ENCODE data around the gene NEURL1B. TPM values are rescaled to one million over a fixed set of nuclear protein-coding genes. Genes with fewer than 3 reads are reported as not detected.
"Not testable (repeated sequence)": the region's sequence is repeated elsewhere in the genome, so short reads cannot be mapped to it uniquely, and the experiment has no call there.

NEURL1B gene
- total RNA-seq, 2 donors from 2014 or later, result 17.3 to 17.6 TPM

DNA sequence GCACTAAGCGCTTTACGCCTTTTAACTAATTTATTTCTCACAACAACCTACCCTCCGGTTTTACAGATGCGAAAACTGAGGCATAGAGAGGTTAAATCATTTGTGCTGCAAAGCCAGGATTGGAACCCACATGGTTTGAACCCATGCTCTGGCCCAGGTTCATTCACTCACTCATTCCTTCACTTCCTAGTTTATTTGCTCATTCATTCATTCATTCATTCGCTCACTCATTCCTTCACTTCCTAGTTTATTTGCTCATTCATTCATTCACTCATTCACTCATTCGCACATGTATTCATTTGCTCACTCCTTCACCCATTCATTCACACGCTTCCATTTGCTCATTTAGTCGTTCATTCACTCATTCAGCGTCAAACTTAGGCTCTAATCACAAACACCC, 29.4 kb downstream of the NEURL1B start:
- Histone ChIP-seq H3K9me3 (no peaks in the 10 kb centered on the region), H3K36me3 (no peaks in the 10 kb centered on the region), H3K4me3 (no peak overlapping the region), H3K27ac (no peak overlapping the region), H3K4me1 (ENCODE audit: control insufficient read depth in 1 of 2, low read depth in 2 of 2) (peaks cover 0 to 7% of the 10 kb centered on the region in 2 donors), H3K27me3 (replicated peaks; ENCODE audit: insufficient read depth) (no peaks in the 10 kb centered on the region)
- ATAC-seq (ENCODE audit: insufficient number of reproducible peaks, low FRiP score, low read depth) (no peak), DNase-seq (ENCODE audit: low spot score) (no peak)
- TF ChIP-seq, protein P1, sequence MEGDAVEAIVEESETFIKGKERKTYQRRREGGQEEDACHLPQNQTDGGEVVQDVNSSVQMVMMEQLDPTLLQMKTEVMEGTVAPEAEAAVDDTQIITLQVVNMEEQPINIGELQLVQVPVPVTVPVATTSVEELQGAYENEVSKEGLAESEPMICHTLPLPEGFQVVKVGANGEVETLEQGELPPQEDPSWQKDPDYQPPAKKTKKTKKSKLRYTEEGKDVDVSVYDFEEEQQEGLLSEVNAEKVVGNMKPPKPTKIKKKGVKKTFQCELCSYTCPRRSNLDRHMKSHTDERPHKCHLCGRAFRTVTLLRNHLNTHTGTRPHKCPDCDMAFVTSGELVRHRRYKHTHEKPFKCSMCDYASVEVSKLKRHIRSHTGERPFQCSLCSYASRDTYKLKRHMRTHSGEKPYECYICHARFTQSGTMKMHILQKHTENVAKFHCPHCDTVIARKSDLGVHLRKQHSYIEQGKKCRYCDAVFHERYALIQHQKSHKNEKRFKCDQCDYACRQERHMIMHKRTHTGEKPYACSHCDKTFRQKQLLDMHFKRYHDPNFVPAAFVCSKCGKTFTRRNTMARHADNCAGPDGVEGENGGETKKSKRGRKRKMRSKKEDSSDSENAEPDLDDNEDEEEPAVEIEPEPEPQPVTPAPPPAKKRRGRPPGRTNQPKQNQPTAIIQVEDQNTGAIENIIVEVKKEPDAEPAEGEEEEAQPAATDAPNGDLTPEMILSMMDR (IDR thresholded peaks at IDR 0.05), result no peak

DNA sequence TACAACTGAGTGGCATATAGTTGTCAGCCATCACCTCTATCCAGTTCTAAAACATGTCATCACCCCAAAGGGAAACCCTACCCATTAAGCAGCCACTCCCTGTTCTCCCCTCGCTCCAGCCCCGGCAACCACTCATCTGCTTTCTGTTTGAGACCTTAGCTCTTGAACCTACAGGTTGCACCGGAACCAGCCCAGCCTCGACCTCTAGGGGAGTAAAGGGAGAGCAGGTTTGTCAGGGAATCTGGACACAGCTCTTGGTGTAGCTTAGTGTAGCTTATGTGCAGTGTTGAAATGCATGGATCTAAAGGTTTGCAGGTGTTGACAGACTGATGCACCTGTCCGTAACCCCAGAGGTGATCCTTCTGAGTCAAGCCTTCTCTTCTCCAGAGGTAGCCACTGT, 30.0 kb downstream of the NEURL1B start:
- ATAC-seq (ENCODE audit: insufficient number of reproducible peaks, low FRiP score, low read depth), result no peak
- H3K4me3 ChIP-seq, result no peak overlapping the region
- H3K36me3 ChIP-seq, result no peaks in the 10 kb centered on the region
- TF ChIP-seq, protein P1 (IDR thresholded peaks at IDR 0.05), result no peak
- no peak overlapping the region for H3K27ac ChIP-seq
- H3K9me3 ChIP-seq, result no peaks in the 10 kb centered on the region
- no peak for DNase-seq (ENCODE audit: low spot score)
- H3K4me1 ChIP-seq (ENCODE audit: control insufficient read depth in 1 of 2, low read depth in 2 of 2), result peaks cover 0 to 7% of the 10 kb centered on the region in 2 donors
- no peaks in the 10 kb centered on the region for H3K27me3 ChIP-seq (replicated peaks; ENCODE audit: insufficient read depth)

DNA sequence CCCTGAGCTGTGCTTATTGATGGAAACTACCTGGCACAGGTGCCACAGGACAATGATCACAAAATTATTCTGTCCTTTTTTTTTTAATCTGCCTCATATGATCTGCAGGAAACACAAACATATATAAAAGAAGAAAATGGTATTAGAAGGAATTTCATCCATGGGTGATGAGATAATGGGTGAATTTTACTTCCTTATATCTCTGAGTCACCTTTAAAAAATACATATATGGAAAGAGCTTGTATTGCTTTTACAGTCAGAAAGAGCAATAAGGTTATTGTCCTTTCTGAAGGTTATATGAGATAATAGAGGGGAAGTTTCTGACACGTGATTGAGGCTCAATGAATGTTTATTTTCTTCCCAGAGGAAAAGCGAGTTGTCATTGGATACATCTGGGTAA, 31.6 kb downstream of the NEURL1B start:
- Histone ChIP-seq H3K27ac (no peak overlapping the region), H3K4me1 (ENCODE audit: control insufficient read depth in 1 of 2, low read depth in 2 of 2) (peaks cover 0 to 7% of the 10 kb centered on the region in 2 donors), H3K4me3 (no peak overlapping the region), H3K36me3 (no peaks in the 10 kb centered on the region), H3K27me3 (replicated peaks; ENCODE audit: insufficient read depth) (no peaks in the 10 kb centered on the region), H3K9me3 (no peaks in the 10 kb centered on the region)
- no peak for DNase-seq (ENCODE audit: low spot score)
- TF ChIP-seq, protein P1 (IDR thresholded peaks at IDR 0.05), result no peak
- no peak for ATAC-seq (ENCODE audit: insufficient number of reproducible peaks, low FRiP score, low read depth)

DNA sequence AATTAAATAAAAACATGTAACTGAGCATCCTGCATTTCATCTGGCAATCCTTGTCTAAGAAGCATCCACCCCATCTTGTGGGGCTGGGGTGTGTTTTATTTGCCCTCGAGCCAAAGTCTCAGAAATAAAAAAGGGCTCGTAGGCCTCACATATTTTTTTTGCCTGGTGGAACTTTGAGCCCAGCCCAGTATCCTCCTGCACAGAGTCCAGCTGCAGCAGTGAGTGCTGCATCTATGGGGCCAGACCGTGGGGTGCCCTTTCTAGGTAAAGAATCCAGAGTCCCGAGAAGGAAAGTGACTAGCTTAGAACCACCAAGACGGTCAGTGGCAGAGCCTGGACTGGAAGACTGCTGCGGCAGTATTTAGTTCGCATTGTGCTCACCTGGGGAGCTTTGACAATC, 33.1 kb downstream of the NEURL1B start:
- DNase-seq (ENCODE audit: low spot score) (no peak), ATAC-seq (ENCODE audit: insufficient number of reproducible peaks, low FRiP score, low read depth) (no peak)
- Histone ChIP-seq H3K9me3 (no peaks in the 10 kb centered on the region), H3K27me3 (replicated peaks; ENCODE audit: insufficient read depth) (no peaks in the 10 kb centered on the region), H3K27ac (no peak overlapping the region), H3K4me3 (no peak overlapping the region), H3K4me1 (ENCODE audit: control insufficient read depth in 1 of 2, low read depth in 2 of 2) (peaks cover 0 to 12% of the 10 kb centered on the region in 2 donors), H3K36me3 (no peaks in the 10 kb centered on the region)
- TF ChIP-seq, protein P1 (IDR thresholded peaks at IDR 0.05), result no peak

DNA sequence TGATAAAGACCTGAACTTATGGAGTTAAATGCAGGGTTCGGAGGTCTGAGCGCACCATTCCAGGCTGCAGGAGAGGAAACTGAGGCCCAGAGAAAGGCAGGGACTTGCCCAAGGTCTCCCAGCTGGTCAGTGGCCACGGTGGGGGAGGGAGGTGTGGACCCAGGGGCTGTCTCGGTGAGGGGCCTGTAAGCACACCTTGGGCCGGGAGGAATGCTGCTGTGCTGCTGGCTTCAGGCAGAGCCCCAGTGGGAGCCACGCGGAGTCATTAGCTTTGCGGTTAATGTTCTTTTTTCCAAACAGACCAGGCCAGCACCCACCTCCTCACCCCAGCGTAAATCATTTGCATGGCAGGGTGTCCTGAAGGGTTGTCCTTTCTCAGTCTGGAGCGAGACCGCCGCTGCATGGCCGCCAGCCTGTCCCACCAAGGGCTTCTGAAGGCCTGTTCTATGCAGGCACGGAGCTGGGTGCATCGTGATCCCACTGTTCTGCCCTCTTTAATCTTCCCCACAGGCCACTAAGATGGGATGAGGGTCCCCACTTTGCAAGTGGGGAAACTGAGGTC, 35.9 kb downstream of the NEURL1B start:
- no peaks in the 10 kb centered on the region for H3K9me3 ChIP-seq
- H3K27me3 ChIP-seq (replicated peaks; ENCODE audit: insufficient read depth), result no peaks in the 10 kb centered on the region
- H3K36me3 ChIP-seq, result no peaks in the 10 kb centered on the region
- TF ChIP-seq, protein P1 (IDR thresholded peaks at IDR 0.05), result no peak
- H3K4me1 ChIP-seq (ENCODE audit: control insufficient read depth in 1 of 2, low read depth in 2 of 2), result peaks cover 0 to 19% of the 10 kb centered on the region in 2 donors
- no peak overlapping the region for H3K27ac ChIP-seq
- ATAC-seq (ENCODE audit: insufficient number of reproducible peaks, low FRiP score, low read depth), result no peak
- no peak overlapping the region for H3K4me3 ChIP-seq
- no peak for DNase-seq (ENCODE audit: low spot score)

DNA sequence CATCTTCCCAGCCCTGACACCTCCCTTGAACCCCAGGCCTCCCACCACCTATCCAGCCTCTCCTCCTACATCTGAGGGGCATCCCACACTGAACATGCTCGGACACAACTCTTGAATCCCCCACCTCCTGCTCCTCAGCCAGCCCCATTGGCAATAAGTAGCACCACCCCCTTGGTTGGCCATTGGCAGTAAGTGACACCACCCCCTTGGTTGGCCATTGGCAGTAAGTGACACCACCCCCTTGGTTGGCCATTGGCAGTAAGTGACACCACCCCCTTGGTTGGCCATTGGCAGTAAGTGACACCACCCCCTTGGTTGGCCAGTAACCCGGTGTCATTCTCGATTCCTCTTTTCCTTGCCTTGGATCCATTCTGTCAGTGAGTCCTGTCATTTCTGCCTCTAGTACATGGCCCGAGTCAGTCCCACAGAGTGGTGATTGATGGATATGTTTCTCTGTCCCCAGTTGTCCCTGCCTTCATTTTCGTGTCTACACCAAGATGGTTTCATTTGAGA, 37.4 kb downstream of the NEURL1B start:
- H3K36me3 ChIP-seq; H3K27ac ChIP-seq; DNase-seq (ENCODE audit: low spot score); H3K9me3 ChIP-seq; ATAC-seq (ENCODE audit: insufficient number of reproducible peaks, low FRiP score, low read depth); H3K4me3 ChIP-seq; H3K27me3 ChIP-seq (replicated peaks; ENCODE audit: insufficient read depth): not testable (repeated sequence)
- H3K4me1 ChIP-seq (ENCODE audit: control insufficient read depth in 1 of 2, low read depth in 2 of 2), result peaks cover 0 to 19% of the 10 kb centered on the region in 2 donors
